Breast epithelium (tissue), 4 donors: Measurements from ENCODE around the gene NOS1AP. TPM values are rescaled to one million over a fixed set of nuclear protein-coding genes. Genes with fewer than 3 reads are reported as not detected.

Experiments
- DNase-seq, 2 donors: peaks; one replicate each; pipeline ENCODE4 v3.0.0-alpha.2; 2019; ENCODE audit warnings: low spot score in 2 of 2
- H3K27ac ChIP-seq, 2 donors: fragments of 200-600 bp; sonication (generic) in 1 of 2; one replicate each; pipeline ENCODE4 v1.5.1; 2016 to 2019; ENCODE audit warnings: mild to moderate bottlenecking in 1 of 2
- H3K27me3 ChIP-seq, 2 donors: fragments of 200-600 bp; sonication (generic) in 1 of 2; one replicate each; pipeline versions ENCODE4 v1.5.1 to v1.6.0; 2017 to 2019; ENCODE audit warnings: control low read depth in 1 of 2, mild to moderate bottlenecking in 1 of 2
- H3K36me3 ChIP-seq: fragments of 200-600 bp; one replicate; pipeline ENCODE4 v1.5.1; 2019
- H3K4me1 ChIP-seq, 2 donors: fragments of 200-600 bp; sonication (generic); one replicate each; pipeline ENCODE4 v1.5.1; 2016 to 2019; ENCODE audit warnings: control low read depth in 1 of 2
- H3K4me3 ChIP-seq, 3 donors: fragments of 200-600 bp; sonication (generic); 1 replicate in 2 of 3; 2 replicates in 1 of 3; pipeline ENCODE4 v1.5.1; 2016 to 2019; ENCODE audit warnings: mild to moderate bottlenecking in 3 of 3, moderate library complexity in 2 of 3
- H3K9me3 ChIP-seq, 2 donors: fragments of 200-600 bp; sonication (generic) in 1 of 2; one replicate each; pipeline ENCODE4 v1.5.1; 2016 to 2019; ENCODE audit warnings: control low read depth in 1 of 2
- CTCF ChIP-seq, 3 donors: fragments of 450-650 bp; IDR thresholded peaks; one replicate each; pipeline ENCODE4 v1.5.1; 2016 to 2017; ENCODE audit warnings: antibody characterized with exemption in 3 of 3, mild to moderate bottlenecking in 3 of 3, moderate library complexity in 3 of 3
- POLR2A ChIP-seq: fragments of 450-650 bp; IDR thresholded peaks from one replicate; pipeline ENCODE4 v1.6.1; 2016; ENCODE audit warnings: antibody characterized with exemption, mild to moderate bottlenecking, moderate library complexity
- POLR2AphosphoS5 ChIP-seq, 3 donors: sonication (generic); formaldehyde crosslinking; IDR thresholded peaks; one replicate each; pipeline ENCODE4 v1.6.1; 2017; ENCODE audit warnings: antibody characterized with exemption in 3 of 3
- intact Hi-C: fragments of 100-400 bp; cut with DNase I; formaldehyde crosslinking; loops from one replicate; pipeline ENCODE4 v1.15.1; 2023; ENCODE audit warnings: low total_unique reads
- total RNA-seq, 3 donors: library from RNA; depleted of rRNA; stranded (reverse); fragments of >200 nt; gene quantifications; one replicate each; pipeline ENCODE4 v1.1.0, GENCODE V29; 2016

NOS1AP gene
- total RNA-seq, 3 donors from 2014 or later = 2.2 to 17.6 (median 11.8) TPM

GRCh38 chr1:162192306-162192678 lies 122.8 kb downstream of the NOS1AP start:
- H3K36me3 ChIP-seq = no peaks in the 10 kb centered on the region
- no peak overlapping the region for H3K4me3 ChIP-seq
- no peaks in the 10 kb centered on the region for H3K27me3 ChIP-seq
- no peak for DNase-seq
- intact Hi-C loops = no loop called here
- no peaks in the 10 kb centered on the region for H3K9me3 ChIP-seq
- TF ChIP-seq POLR2AphosphoS5 (IDR thresholded peaks at IDR 0.05) = no peak
- TF ChIP-seq CTCF (IDR thresholded peaks at IDR 0.05) = no peak
- no peak for TF ChIP-seq POLR2A
- peaks cover 0 to 3% of the 10 kb centered on the region in 2 donors for H3K4me1 ChIP-seq
- no peak overlapping the region for H3K27ac ChIP-seq

- Histone ChIP-seq H3K4me3 (no peak overlapping the region), H3K36me3 (no peaks in the 10 kb centered on the region), H3K9me3 (no peaks in the 10 kb centered on the region), H3K4me1 (peaks cover 0 to 3% of the 10 kb centered on the region in 2 donors), H3K27me3 (no peaks in the 10 kb centered on the region), H3K27ac (no peak overlapping the region)
- TF ChIP-seq POLR2A = no peak
- TF ChIP-seq POLR2AphosphoS5 (IDR thresholded peaks at IDR 0.05) = no peak
- TF ChIP-seq CTCF (IDR thresholded peaks at IDR 0.05) = no peak
- intact Hi-C loops = no loop called here
- no peak for DNase-seq
These were observed 123.3 kb downstream of the NOS1AP start for GRCh38 chr1:162192763-162193162.

- Histone ChIP-seq H3K4me3 (no peak overlapping the region), H3K9me3 (no peaks in the 10 kb centered on the region), H3K27ac (no peak overlapping the region), H3K27me3 (no peaks in the 10 kb centered on the region), H3K4me1 (peaks cover 0 to 3% of the 10 kb centered on the region in 2 donors), H3K36me3 (no peaks in the 10 kb centered on the region)
- no peak for TF ChIP-seq POLR2A
- TF ChIP-seq CTCF (IDR thresholded peaks at IDR 0.05) = no peak
- TF ChIP-seq POLR2AphosphoS5 (IDR thresholded peaks at IDR 0.05) = no peak
- intact Hi-C loops = no loop called here
- no peak for DNase-seq
These were observed 123.7 kb downstream of the NOS1AP start for GRCh38 chr1:162193221-162193620.

GRCh38 chr1:162193815-162194214 lies 124.3 kb downstream of the NOS1AP start:
- Histone ChIP-seq H3K4me3 (no peak overlapping the region), H3K9me3 (no peaks in the 10 kb centered on the region), H3K36me3 (no peaks in the 10 kb centered on the region), H3K27me3 (no peaks in the 10 kb centered on the region), H3K4me1 (peaks cover 0 to 3% of the 10 kb centered on the region in 2 donors), H3K27ac (no peak overlapping the region)
- no peak for TF ChIP-seq POLR2AphosphoS5 (IDR thresholded peaks at IDR 0.05)
- no peak for TF ChIP-seq CTCF (IDR thresholded peaks at IDR 0.05)
- no peak for TF ChIP-seq POLR2A
- intact Hi-C loops = no loop called here
- DNase-seq = no peak

- Histone ChIP-seq H3K4me3 (no peak overlapping the region), H3K36me3 (no peaks in the 10 kb centered on the region), H3K27me3 (no peaks in the 10 kb centered on the region), H3K9me3 (no peaks in the 10 kb centered on the region), H3K27ac (no peak overlapping the region), H3K4me1 (peaks cover 0 to 3% of the 10 kb centered on the region in 2 donors)
- intact Hi-C loops = loop anchor here (5.0 kb wide), 1 partner anchor 522 kb away; no protein-coding TSS in a partner anchor
- no peak for DNase-seq
- TF ChIP-seq POLR2A = no peak
- TF ChIP-seq POLR2AphosphoS5 (IDR thresholded peaks at IDR 0.05) = no peak
- TF ChIP-seq CTCF (IDR thresholded peaks at IDR 0.05) = no peak
These were observed 126.1 kb downstream of the NOS1AP start for GRCh38 chr1:162195567-162195966.
